ENCODE measurements around the gene CMTM7.

GRCh38 chr3:32401126-32401525, 9.5 kb downstream of the CMTM7 start:
- TF ChIP-seq CTCF (IDR thresholded peaks at IDR 0.05; ENCODE audit: insufficient read depth, low read length) (no peak), REST (IDR thresholded peaks at IDR 0.05; ENCODE audit: insufficient replicate concordance, low read depth) (no peak), SPI1 (IDR thresholded peaks at IDR 0.05; ENCODE audit: borderline replicate concordance, low read depth) (no peak), GABPA (IDR thresholded peaks at IDR 0.05; ENCODE audit: low read depth) (no peak), POLR2AphosphoS5 (IDR thresholded peaks at IDR 0.05; ENCODE audit: low read depth) (no peak)
